ENCODE results near the gene PTGES. TPM values are rescaled to one million over a fixed set of nuclear protein-coding genes. Genes with fewer than 3 reads are reported as not detected.
"Not testable (repeated sequence)": the region's sequence is repeated elsewhere in the genome, so short reads cannot be mapped to it uniquely, and the experiment has no call there.

Gene PTGES
- total RNA-seq, 1 experiment from 2014 or later = 4.0 TPM

- Mint-ChIP-seq H3K27me3 (ENCODE audit: insufficient read depth, unreplicated experiment) (peaks cover 2% of the 10 kb centered on the region), H3K9me3 (ENCODE audit: unreplicated experiment) (no peaks in the 10 kb centered on the region), H3K4me3 (ENCODE audit: unreplicated experiment) (no peak overlapping the region), H3K4me1 (ENCODE audit: low read depth, unreplicated experiment) (peaks cover 5% of the 10 kb centered on the region), H3K36me3 (ENCODE audit: insufficient read depth, unreplicated experiment) (peaks cover 4% of the 10 kb centered on the region), H3K27ac (ENCODE audit: unreplicated experiment) (no peak overlapping the region)
- Histone ChIP-seq H3K36me3 (ENCODE audit: control insufficient read depth, insufficient read depth, low read length) (no peaks in the 10 kb centered on the region), H3K9me3 (no peaks in the 10 kb centered on the region), H3K4me1 (no peaks in the 10 kb centered on the region), H3K4me3 (ENCODE audit: low read depth, low read length) (no peak overlapping the region), H3K27me3 (replicated peaks; ENCODE audit: control insufficient read depth, insufficient read depth, low read length) (no peaks in the 10 kb centered on the region)
- no TSS peak for BruUV-seq (replicated peaks)
- no peak for DNase-seq
- ChIA-PET CTCF (no interaction called here), POLR2A (interaction anchor here (0.6 kb wide), 1 partner anchor 11 kb away, joined by 6 read pairs; no protein-coding TSS in a partner anchor)
- intact Hi-C loops (cut with micrococcal nuclease; ENCODE audit: unreplicated experiment) = no loop called here
- TF ChIP-seq, protein P1, sequence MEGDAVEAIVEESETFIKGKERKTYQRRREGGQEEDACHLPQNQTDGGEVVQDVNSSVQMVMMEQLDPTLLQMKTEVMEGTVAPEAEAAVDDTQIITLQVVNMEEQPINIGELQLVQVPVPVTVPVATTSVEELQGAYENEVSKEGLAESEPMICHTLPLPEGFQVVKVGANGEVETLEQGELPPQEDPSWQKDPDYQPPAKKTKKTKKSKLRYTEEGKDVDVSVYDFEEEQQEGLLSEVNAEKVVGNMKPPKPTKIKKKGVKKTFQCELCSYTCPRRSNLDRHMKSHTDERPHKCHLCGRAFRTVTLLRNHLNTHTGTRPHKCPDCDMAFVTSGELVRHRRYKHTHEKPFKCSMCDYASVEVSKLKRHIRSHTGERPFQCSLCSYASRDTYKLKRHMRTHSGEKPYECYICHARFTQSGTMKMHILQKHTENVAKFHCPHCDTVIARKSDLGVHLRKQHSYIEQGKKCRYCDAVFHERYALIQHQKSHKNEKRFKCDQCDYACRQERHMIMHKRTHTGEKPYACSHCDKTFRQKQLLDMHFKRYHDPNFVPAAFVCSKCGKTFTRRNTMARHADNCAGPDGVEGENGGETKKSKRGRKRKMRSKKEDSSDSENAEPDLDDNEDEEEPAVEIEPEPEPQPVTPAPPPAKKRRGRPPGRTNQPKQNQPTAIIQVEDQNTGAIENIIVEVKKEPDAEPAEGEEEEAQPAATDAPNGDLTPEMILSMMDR (IDR thresholded peaks at IDR 0.05; ENCODE audit: insufficient read depth in 1 of 2, low read depth in 1 of 2, low read length in 1 of 2, severe bottlenecking in 1 of 2, unreplicated experiment in 1 of 2) = no peak
Observed at GRCh38 chr9:129794549-129794948, 41.7 kb upstream of the PTGES start.

DNA sequence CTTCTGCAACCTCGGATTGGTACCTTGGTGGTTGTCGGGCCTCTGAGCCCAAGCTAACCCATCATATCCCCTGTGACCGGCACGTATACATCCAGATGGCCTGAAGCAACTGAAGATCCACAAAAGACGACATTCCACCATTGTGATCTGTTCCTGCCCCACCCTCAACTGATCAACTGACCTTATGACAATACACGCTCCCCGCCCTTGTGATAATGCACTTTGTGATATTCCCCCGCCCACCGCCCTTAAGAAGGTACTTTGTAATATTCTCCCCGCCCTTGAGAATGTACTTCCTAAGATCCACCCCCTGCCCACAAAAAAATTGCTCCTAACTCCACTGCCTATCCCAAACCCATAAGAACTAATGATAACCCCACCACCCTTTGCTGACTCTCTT is 33.6 kb upstream of the PTGES start:
- H3K4me3 ChIP-seq (ENCODE audit: low read depth, low read length) = no peak overlapping the region
- ChIA-PET POLR2A (no interaction called here), CTCF (interaction anchor here (0.5 to 1.5 kb wide), 3 partner anchors 22 to 61 kb away, joined by 4 to 5 read pairs (median 5); no protein-coding TSS in a partner anchor)
- H3K27me3 Mint-ChIP-seq (ENCODE audit: insufficient read depth, unreplicated experiment) = peaks cover 12% of the 10 kb centered on the region
- no peaks in the 10 kb centered on the region for H3K36me3 Mint-ChIP-seq (ENCODE audit: insufficient read depth, unreplicated experiment)
- intact Hi-C loops (cut with micrococcal nuclease; ENCODE audit: unreplicated experiment) = no loop called here
- no peaks in the 10 kb centered on the region for H3K9me3 Mint-ChIP-seq (ENCODE audit: unreplicated experiment)
- no peaks in the 10 kb centered on the region for H3K36me3 ChIP-seq (ENCODE audit: control insufficient read depth, insufficient read depth, low read length)
- H3K4me1 Mint-ChIP-seq (ENCODE audit: low read depth, unreplicated experiment) = no peaks in the 10 kb centered on the region
- no peaks in the 10 kb centered on the region for H3K27me3 ChIP-seq (replicated peaks; ENCODE audit: control insufficient read depth, insufficient read depth, low read length)
- H3K27ac Mint-ChIP-seq (ENCODE audit: unreplicated experiment) = no peak overlapping the region
- H3K4me1 ChIP-seq = peaks cover 7% of the 10 kb centered on the region
- no TSS peak for BruUV-seq (replicated peaks)
- no peak for DNase-seq
- TF ChIP-seq, protein P1 (IDR thresholded peaks at IDR 0.05; ENCODE audit: insufficient read depth in 1 of 2, low read depth in 1 of 2, low read length in 1 of 2, severe bottlenecking in 1 of 2, unreplicated experiment in 1 of 2) = no peak
- no peaks in the 10 kb centered on the region for H3K9me3 ChIP-seq
- H3K4me3 Mint-ChIP-seq (ENCODE audit: unreplicated experiment) = no peak overlapping the region

DNA sequence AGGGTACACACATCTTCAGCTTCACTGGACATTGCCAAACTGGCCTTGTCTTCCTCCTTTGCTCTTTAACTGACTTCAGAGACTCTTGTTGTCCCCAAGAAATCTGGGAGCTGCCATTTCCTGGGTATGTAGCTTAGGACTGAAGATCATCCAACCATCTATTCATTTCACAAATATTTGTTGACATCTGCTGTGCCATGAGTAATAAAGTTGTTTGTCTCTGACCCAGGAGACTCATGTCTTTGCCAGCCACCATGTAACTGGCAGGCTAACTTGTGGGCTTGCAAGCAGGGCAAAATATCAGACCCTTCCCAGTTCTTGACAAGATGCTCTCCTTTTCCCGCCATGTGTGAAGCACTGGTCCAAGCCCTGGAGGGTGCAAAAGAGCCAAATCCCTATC is 33.0 kb upstream of the PTGES start:
- peaks cover 7% of the 10 kb centered on the region for H3K4me1 ChIP-seq
- Mint-ChIP-seq H3K4me3 (ENCODE audit: unreplicated experiment) (no peak overlapping the region), H3K27me3 (ENCODE audit: insufficient read depth, unreplicated experiment) (peaks cover 12% of the 10 kb centered on the region), H3K4me1 (ENCODE audit: low read depth, unreplicated experiment) (no peaks in the 10 kb centered on the region), H3K27ac (ENCODE audit: unreplicated experiment) (no peak overlapping the region), H3K36me3 (ENCODE audit: insufficient read depth, unreplicated experiment) (no peaks in the 10 kb centered on the region), H3K9me3 (ENCODE audit: unreplicated experiment) (no peaks in the 10 kb centered on the region)
- intact Hi-C loops (cut with micrococcal nuclease; ENCODE audit: unreplicated experiment) = no loop called here
- no peak overlapping the region for H3K4me3 ChIP-seq (ENCODE audit: low read depth, low read length)
- TF ChIP-seq, protein P1 (IDR thresholded peaks at IDR 0.05; ENCODE audit: insufficient read depth in 1 of 2, low read depth in 1 of 2, low read length in 1 of 2, severe bottlenecking in 1 of 2, unreplicated experiment in 1 of 2) = no peak
- CTCF ChIA-PET = interaction anchor here (0.7 to 1.5 kb wide), 3 partner anchors 48 to 1750 kb away, joined by 3 to 5 read pairs (median 5); no protein-coding TSS in a partner anchor
- BruUV-seq (replicated peaks) = no TSS peak
- POLR2A ChIA-PET = no interaction called here
- no peaks in the 10 kb centered on the region for H3K9me3 ChIP-seq
- no peak for DNase-seq
- no peaks in the 10 kb centered on the region for H3K27me3 ChIP-seq (replicated peaks; ENCODE audit: control insufficient read depth, insufficient read depth, low read length)
- H3K36me3 ChIP-seq (ENCODE audit: control insufficient read depth, insufficient read depth, low read length) = no peaks in the 10 kb centered on the region

- H3K4me3 ChIP-seq (ENCODE audit: low read depth, low read length); H3K36me3 ChIP-seq (ENCODE audit: control insufficient read depth, insufficient read depth, low read length); H3K9me3 ChIP-seq; intact Hi-C loops (cut with micrococcal nuclease; ENCODE audit: unreplicated experiment); H3K9me3 Mint-ChIP-seq (ENCODE audit: unreplicated experiment); BruUV-seq (replicated peaks); DNase-seq; H3K27ac Mint-ChIP-seq (ENCODE audit: unreplicated experiment); POLR2A ChIA-PET; H3K4me1 ChIP-seq; H3K4me1 Mint-ChIP-seq (ENCODE audit: low read depth, unreplicated experiment); H3K36me3 Mint-ChIP-seq (ENCODE audit: insufficient read depth, unreplicated experiment); H3K4me3 Mint-ChIP-seq (ENCODE audit: unreplicated experiment); H3K27me3 ChIP-seq (replicated peaks; ENCODE audit: control insufficient read depth, insufficient read depth, low read length): not testable (repeated sequence)
- CTCF ChIA-PET = interaction anchor here (0.7 to 1.5 kb wide), 2 partner anchors 59 to 612 kb away, joined by 3 to 5 read pairs; no protein-coding TSS in a partner anchor
- H3K27me3 Mint-ChIP-seq (ENCODE audit: insufficient read depth, unreplicated experiment) = peaks cover 12% of the 10 kb centered on the region
Observed at GRCh38 chr9:129784970-129785369, 32.1 kb upstream of the PTGES start.
